ENCODE measurements around the gene CHRNA1. TPM values are rescaled to one million over a fixed set of nuclear protein-coding genes. Genes with fewer than 3 reads are reported as not detected.

The CHRNA1 gene
- total RNA-seq, 1 experiment from 2014 or later = not detected

DNA sequence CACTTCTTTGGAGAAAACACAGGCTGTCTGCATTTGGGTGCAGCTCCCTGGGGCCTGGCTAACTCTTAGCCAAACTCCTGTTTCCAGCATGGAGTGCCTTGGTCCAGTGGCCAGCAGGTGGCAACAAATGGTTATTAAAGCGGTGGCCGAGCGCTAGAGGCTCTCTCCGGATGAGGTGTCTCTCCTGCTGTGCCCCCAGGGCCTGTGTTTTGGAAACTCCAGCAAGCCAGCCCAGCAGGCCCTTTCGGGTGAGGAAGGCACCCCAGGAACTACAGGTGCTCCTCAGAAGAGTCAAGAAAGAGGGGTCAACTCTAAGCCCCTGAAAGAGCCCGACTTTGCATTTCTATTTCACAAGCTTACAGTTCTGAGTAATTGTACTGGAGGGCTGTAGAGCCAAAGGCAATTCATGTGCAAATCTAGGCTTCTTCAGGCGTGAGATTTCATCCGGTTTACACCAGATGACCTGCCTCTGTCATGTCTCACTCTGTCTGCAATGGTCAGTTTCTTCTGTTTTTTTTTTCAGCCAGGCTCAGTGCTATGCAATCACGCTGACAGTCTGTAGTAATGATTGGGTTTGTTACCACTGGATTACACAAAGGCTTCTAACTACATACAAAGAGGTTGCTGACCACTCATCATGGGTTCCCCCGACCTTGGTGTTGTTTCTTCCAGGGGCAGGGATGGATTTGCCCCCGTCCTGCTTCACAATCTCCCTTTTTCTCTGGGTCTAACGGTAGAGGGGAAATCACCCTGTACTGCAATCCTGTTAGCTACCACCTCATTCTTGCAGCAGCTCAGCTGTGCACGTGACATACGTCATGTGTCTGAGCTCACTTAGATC lies 7.6 kb upstream of the CHRNA1 start:
- DNase-seq (ENCODE audit: low read depth, low spot score) (peak; percentile 44), ATAC-seq (peak; percentile 98)
- Histone ChIP-seq H3K4me2 (ENCODE audit: low read length) (peak overlapping the region; percentile 15; the same call in 1 of the 2 replicates), H4K20me1 (ENCODE audit: insufficient read depth) (no peaks in the 10 kb centered on the region), H3K27ac (ENCODE audit: low read depth, low read length) (no peak overlapping the region), H3K36me3 (ENCODE audit: control insufficient read depth in 1 of 2, insufficient read depth in 2 of 2, low read length in 2 of 2) (no peaks in the 10 kb centered on the region), H3K9ac (ENCODE audit: low read length) (no peak overlapping the region), H2AFZ (ENCODE audit: low read depth, low read length, poor library complexity, severe bottlenecking) (peak overlapping the region; percentile 94), H3K79me2 (ENCODE audit: insufficient read depth, low read length) (no peaks in the 10 kb centered on the region), H3K4me1 (ENCODE audit: control insufficient read depth in 1 of 2, insufficient read depth in 2 of 2, low read length in 2 of 2) (peaks cover 0 to 12% of the 10 kb centered on the region in 2 experiments; a peak in 2 of 4 replicates), H3K9me3 (ENCODE audit: control insufficient read depth in 1 of 2, insufficient read depth in 1 of 2, low read depth in 1 of 2, low read length in 2 of 2) (no peaks in the 10 kb centered on the region), H3K27me3 (ENCODE audit: insufficient read depth, low read length) (no peaks in the 10 kb centered on the region), H3K4me3 (replicated peaks in 1 of 2; ENCODE audit: low read depth in 1 of 2, low read length in 2 of 2) (no peak overlapping the region), H3K9me2 (ENCODE audit: insufficient read depth) (no peaks in the 10 kb centered on the region)
- no peak for TF ChIP-seq EZH2phosphoT487 (IDR thresholded peaks at IDR 0.05; ENCODE audit: borderline replicate concordance)
- peak; percentile 93 for TF ChIP-seq RAD21 (IDR thresholded peaks at IDR 0.05; ENCODE audit: low read depth)
- TF ChIP-seq, protein P1, sequence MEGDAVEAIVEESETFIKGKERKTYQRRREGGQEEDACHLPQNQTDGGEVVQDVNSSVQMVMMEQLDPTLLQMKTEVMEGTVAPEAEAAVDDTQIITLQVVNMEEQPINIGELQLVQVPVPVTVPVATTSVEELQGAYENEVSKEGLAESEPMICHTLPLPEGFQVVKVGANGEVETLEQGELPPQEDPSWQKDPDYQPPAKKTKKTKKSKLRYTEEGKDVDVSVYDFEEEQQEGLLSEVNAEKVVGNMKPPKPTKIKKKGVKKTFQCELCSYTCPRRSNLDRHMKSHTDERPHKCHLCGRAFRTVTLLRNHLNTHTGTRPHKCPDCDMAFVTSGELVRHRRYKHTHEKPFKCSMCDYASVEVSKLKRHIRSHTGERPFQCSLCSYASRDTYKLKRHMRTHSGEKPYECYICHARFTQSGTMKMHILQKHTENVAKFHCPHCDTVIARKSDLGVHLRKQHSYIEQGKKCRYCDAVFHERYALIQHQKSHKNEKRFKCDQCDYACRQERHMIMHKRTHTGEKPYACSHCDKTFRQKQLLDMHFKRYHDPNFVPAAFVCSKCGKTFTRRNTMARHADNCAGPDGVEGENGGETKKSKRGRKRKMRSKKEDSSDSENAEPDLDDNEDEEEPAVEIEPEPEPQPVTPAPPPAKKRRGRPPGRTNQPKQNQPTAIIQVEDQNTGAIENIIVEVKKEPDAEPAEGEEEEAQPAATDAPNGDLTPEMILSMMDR (IDR thresholded peaks at IDR 0.05 in 2 of 3, conservative IDR thresholded peaks at IDR 0.05 in 1 of 3; ENCODE audit: borderline replicate concordance in 1 of 3, insufficient read depth in 1 of 3, low read depth in 2 of 3, low read length in 2 of 3) = peak; percentile 87 to 89 (median 87)
- ChIA-PET RAD21 (ENCODE audit: low non-redundant PET in 1 of 2, low total read pairs in 2 of 2, uncharacterized antibody in 2 of 2, unreplicated experiment in 2 of 2) (interaction anchor here (1.0 to 2.3 kb wide), 10 partner anchors 23 to 1326 kb away, joined by 3 to 7 read pairs (median 4); no protein-coding TSS in a partner anchor), POLR2A (interaction anchor here (0.7 to 1.2 kb wide), 3 partner anchors 23 to 221 kb away, joined by 3 to 4 read pairs (median 3); no protein-coding TSS in a partner anchor), CTCF (interaction anchor here (0.7 to 4.2 kb wide), 22 partner anchors 8 to 511 kb away, joined by 3 to 118 read pairs (median 4); no protein-coding TSS in a partner anchor)
- intact Hi-C loops (cut with micrococcal nuclease) = loop anchor here (1.0 to 5.0 kb wide), 3 partner anchors 213 to 1325 kb away; partner anchors contain the start of gene HOXD12
- BruUV-seq (replicated peaks) = no TSS peak
